Panc1 (cell line): ENCODE measurements around the gene STXBP5L. TPM values are rescaled to one million over a fixed set of nuclear protein-coding genes. Genes with fewer than 3 reads are reported as not detected.

Source experiments
- ATAC-seq: fragments of 200-7000 bp; cut with Tn5 transposase; 2 replicates; pipeline ENCODE4 v1.9.1; 2020; ENCODE audit warnings: mild to moderate bottlenecking, moderate library complexity
- BruUV-seq: library from RNA; stranded (reverse); fragments of 400-500 nt; replicated peaks from 2 replicates; lab custom pipeline; 2021; lab: Mats Ljungman, UMichigan
- CTCF ChIA-PET: fragments of 300-600 bp; sonication (Branson Sonifier 250); formaldehyde crosslinking; loops from one replicate; lab custom pipeline; 2022; ENCODE audit warnings: antibody characterized with exemption; lab: Charles Lee
- POLR2A ChIA-PET: fragments of 300-600 bp; sonication (Branson Sonifier 250); formaldehyde crosslinking; loops from one replicate; lab custom pipeline; 2022; ENCODE audit warnings: antibody characterized with exemption; lab: Charles Lee
- DNase-seq: peaks from one replicate; pipeline ENCODE4 v3.0.0-alpha.2; 2010; ENCODE audit warnings: low read depth, low spot score
- H3K27ac ChIP-seq: 2 replicates; pipeline ENCODE4 v1.5.1; 2011; ENCODE audit warnings: mild to moderate bottlenecking, low read length, inconsistent platforms
- H3K27me3 ChIP-seq: fragments of 200-500 bp; sonication (Bioruptor generic); 2 replicates; pipeline ENCODE4 v1.6.0; 2014; ENCODE audit warnings: low read length, inconsistent platforms; ENCODE audit not compliant: control insufficient read depth, insufficient read depth
- H3K36me3 ChIP-seq: fragments of 200-500 bp; sonication (Bioruptor generic); 2 replicates; pipeline ENCODE4 v1.5.1; 2014; ENCODE audit warnings: inconsistent platforms, mild to moderate bottlenecking, low read length, moderate library complexity; ENCODE audit not compliant: control insufficient read depth, insufficient read depth
- H3K4me1 ChIP-seq: 2 replicates; pipeline ENCODE4 v1.5.1; 2011; ENCODE audit warnings: inconsistent platforms, mild to moderate bottlenecking, low read length, moderate library complexity; ENCODE audit not compliant: control insufficient read depth, insufficient read depth
- H3K4me3 ChIP-seq, 2 experiments: 2 replicates each; pipeline ENCODE4 v1.5.1; 2011 to 2012; ENCODE audit warnings: low read depth in 2 of 2, low read length in 2 of 2, mild to moderate bottlenecking in 2 of 2, inconsistent platforms in 1 of 2, moderate library complexity in 1 of 2
- H3K9me3 ChIP-seq: fragments of 200-500 bp; sonication (Bioruptor generic); 2 replicates; pipeline ENCODE4 v1.5.1; 2014; ENCODE audit warnings: low read depth, mild to moderate bottlenecking, inconsistent platforms, low read length, moderate library complexity; ENCODE audit not compliant: control insufficient read depth, insufficient read depth
- POLR2AphosphoS5 ChIP-seq: IDR thresholded peaks from 2 replicates; pipeline ENCODE4 v1.6.1; 2012; ENCODE audit warnings: mild to moderate bottlenecking, low read depth, low read length, moderate library complexity
- SIN3A ChIP-seq: IDR thresholded peaks from 2 replicates; pipeline ENCODE4 v1.6.1; 2012; ENCODE audit warnings: low read depth, mild to moderate bottlenecking, low read length, moderate library complexity, borderline replicate concordance; ENCODE audit not compliant: insufficient read depth
- TCF7L2 ChIP-seq: IDR thresholded peaks from 2 replicates; pipeline ENCODE4 v1.6.1; 2011; ENCODE audit warnings: mild to moderate bottlenecking, low read depth, low read length, inconsistent platforms
- in situ Hi-C: cut with HindIII; loops from 2 replicates; pipeline ENCODE4 v1.10.0; 2016; ENCODE audit warnings: low sequenced_read_pairs, low pct_unique_long_range_greater_than_20kb
- intact Hi-C: fragments of 100-400 bp; cut with micrococcal nuclease; formaldehyde crosslinking; loops from one replicate; pipeline ENCODE4 v1.10.0; 2022; ENCODE audit not compliant: unreplicated experiment
- total RNA-seq: library from RNA; stranded (reverse); gene quantifications from one replicate; pipeline ENCODE4 v1.2.1, GENCODE V29; 2021; ENCODE audit not compliant: unreplicated experiment
- TF ChIP-seq, protein P1 (sequence below): fragments of 450-650 bp; IDR thresholded peaks from 2 replicates; pipeline ENCODE4 v1.5.1; 2017; ENCODE audit warnings: mild to moderate bottlenecking
- TF ChIP-seq, protein P2 (sequence below), 2 experiments: IDR thresholded peaks; 2 replicates each; pipeline ENCODE4 v1.6.1; 2011 to 2012; ENCODE audit warnings: low read depth in 2 of 2, control low read depth in 1 of 2, low read length in 1 of 2, mild to moderate bottlenecking in 1 of 2, moderate library complexity in 1 of 2; ENCODE audit not compliant: insufficient read depth in 1 of 2

The STXBP5L gene
- total RNA-seq, 1 experiment from 2014 or later, result 0.05 TPM

DNA sequence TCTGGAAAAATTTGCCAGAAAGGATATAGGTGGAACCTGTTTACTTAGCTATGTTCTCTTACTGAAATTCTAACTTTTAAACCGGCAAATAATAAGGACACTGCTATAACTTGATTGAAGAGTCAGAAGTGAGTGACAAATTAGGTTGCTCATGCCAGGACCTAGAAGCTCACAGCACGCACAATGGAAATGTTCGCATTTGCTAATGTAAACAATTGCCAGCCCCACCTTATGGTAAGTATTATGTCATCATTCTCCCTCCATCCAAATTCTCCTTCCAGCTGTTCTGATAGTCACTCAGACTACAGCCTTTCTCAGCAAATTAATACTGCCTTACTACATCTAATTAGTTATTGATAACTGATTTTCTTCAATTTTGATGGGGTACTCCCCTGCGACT lies 4.8 kb upstream of the STXBP5L start:
- H3K27ac ChIP-seq, result no peak overlapping the region
- no peak overlapping the region for H3K4me3 ChIP-seq
- intact Hi-C loops, result no loop called here
- ATAC-seq (no peak), DNase-seq (no peak)
- no peaks in the 10 kb centered on the region for H3K4me1 ChIP-seq
- TF ChIP-seq TCF7L2, result no peak
- no peak for TF ChIP-seq POLR2AphosphoS5
- no peak for TF ChIP-seq SIN3A
- TF ChIP-seq, protein P1, sequence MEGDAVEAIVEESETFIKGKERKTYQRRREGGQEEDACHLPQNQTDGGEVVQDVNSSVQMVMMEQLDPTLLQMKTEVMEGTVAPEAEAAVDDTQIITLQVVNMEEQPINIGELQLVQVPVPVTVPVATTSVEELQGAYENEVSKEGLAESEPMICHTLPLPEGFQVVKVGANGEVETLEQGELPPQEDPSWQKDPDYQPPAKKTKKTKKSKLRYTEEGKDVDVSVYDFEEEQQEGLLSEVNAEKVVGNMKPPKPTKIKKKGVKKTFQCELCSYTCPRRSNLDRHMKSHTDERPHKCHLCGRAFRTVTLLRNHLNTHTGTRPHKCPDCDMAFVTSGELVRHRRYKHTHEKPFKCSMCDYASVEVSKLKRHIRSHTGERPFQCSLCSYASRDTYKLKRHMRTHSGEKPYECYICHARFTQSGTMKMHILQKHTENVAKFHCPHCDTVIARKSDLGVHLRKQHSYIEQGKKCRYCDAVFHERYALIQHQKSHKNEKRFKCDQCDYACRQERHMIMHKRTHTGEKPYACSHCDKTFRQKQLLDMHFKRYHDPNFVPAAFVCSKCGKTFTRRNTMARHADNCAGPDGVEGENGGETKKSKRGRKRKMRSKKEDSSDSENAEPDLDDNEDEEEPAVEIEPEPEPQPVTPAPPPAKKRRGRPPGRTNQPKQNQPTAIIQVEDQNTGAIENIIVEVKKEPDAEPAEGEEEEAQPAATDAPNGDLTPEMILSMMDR, result no peak
- TF ChIP-seq, protein P2, sequence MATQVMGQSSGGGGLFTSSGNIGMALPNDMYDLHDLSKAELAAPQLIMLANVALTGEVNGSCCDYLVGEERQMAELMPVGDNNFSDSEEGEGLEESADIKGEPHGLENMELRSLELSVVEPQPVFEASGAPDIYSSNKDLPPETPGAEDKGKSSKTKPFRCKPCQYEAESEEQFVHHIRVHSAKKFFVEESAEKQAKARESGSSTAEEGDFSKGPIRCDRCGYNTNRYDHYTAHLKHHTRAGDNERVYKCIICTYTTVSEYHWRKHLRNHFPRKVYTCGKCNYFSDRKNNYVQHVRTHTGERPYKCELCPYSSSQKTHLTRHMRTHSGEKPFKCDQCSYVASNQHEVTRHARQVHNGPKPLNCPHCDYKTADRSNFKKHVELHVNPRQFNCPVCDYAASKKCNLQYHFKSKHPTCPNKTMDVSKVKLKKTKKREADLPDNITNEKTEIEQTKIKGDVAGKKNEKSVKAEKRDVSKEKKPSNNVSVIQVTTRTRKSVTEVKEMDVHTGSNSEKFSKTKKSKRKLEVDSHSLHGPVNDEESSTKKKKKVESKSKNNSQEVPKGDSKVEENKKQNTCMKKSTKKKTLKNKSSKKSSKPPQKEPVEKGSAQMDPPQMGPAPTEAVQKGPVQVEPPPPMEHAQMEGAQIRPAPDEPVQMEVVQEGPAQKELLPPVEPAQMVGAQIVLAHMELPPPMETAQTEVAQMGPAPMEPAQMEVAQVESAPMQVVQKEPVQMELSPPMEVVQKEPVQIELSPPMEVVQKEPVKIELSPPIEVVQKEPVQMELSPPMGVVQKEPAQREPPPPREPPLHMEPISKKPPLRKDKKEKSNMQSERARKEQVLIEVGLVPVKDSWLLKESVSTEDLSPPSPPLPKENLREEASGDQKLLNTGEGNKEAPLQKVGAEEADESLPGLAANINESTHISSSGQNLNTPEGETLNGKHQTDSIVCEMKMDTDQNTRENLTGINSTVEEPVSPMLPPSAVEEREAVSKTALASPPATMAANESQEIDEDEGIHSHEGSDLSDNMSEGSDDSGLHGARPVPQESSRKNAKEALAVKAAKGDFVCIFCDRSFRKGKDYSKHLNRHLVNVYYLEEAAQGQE (IDR thresholded peaks at IDR 0.05; ENCODE audit: insufficient read depth in 1 of 2, low read depth in 2 of 2, low read length in 1 of 2), result no peak
- H3K27me3 ChIP-seq, result peaks cover 12% of the 10 kb centered on the region; the same call in 1 of the 2 replicates
- H3K9me3 ChIP-seq, result no peaks in the 10 kb centered on the region
- ChIA-PET POLR2A (no interaction called here), CTCF (no interaction called here)
- in situ Hi-C loops, result no loop called here
- H3K36me3 ChIP-seq, result no peaks in the 10 kb centered on the region
- no TSS peak for BruUV-seq

- intact Hi-C loops (no loop called here), in situ Hi-C loops (no loop called here)
- Histone ChIP-seq H3K27ac (no peak overlapping the region), H3K9me3 (no peaks in the 10 kb centered on the region), H3K4me3 (peak overlapping the region; percentile 44 to 54), H3K27me3 (peaks cover 47% of the 10 kb centered on the region), H3K36me3 (no peaks in the 10 kb centered on the region), H3K4me1 (0 out of 2 replicates have a peak, but pooled peaks cover 2% of the 10 kb centered on the region)
- no TSS peak for BruUV-seq
- peak; percentile 28; the same call in 1 of the 2 replicates for ATAC-seq
- ChIA-PET POLR2A (no interaction called here), CTCF (no interaction called here)
- TF ChIP-seq POLR2AphosphoS5 (no peak), SIN3A (no peak), TCF7L2 (no peak)
- TF ChIP-seq, protein P2 (IDR thresholded peaks at IDR 0.05; ENCODE audit: insufficient read depth in 1 of 2, low read depth in 2 of 2, low read length in 1 of 2), result no peak
- TF ChIP-seq, protein P1, result no peak
- no peak for DNase-seq
These were observed 361 bp upstream of the STXBP5L start for GRCh38 chr3:120907659-120908029.
